ENCODE data around the gene GKN1. TPM values are rescaled to one million over a fixed set of nuclear protein-coding genes. Genes with fewer than 3 reads are reported as not detected.

The GKN1 gene
- total RNA-seq, 2 experiments from 2014 or later, result not detected

GRCh38 chr2:68943581-68944568, 30.6 kb upstream of the GKN1 start:
- TF ChIP-seq CTCF (IDR thresholded peaks at IDR 0.05), result peak; percentile 87
- DNase-seq (peak; percentile 63), ATAC-seq (peak; percentile 87)
- intact Hi-C loops (cut with micrococcal nuclease), result loop anchor here (10.0 kb wide), 1 partner anchor 361 kb away; no protein-coding TSS in a partner anchor
- Mint-ChIP-seq H3K4me3 (no peak overlapping the region), H3K9me3 (peaks cover 3% of the 10 kb centered on the region), H3K27ac (no peak overlapping the region), H3K36me3 (ENCODE audit: low read depth) (no peaks in the 10 kb centered on the region), H3K4me1 (ENCODE audit: low read depth) (no peaks in the 10 kb centered on the region), H3K27me3 (peaks cover 21% of the 10 kb centered on the region)
- POLR2A ChIA-PET, result no interaction called here
- CTCF ChIA-PET, result interaction anchor here (0.6 to 4.1 kb wide), 56 partner anchors 11 to 854 kb away, joined by 3 to 38 read pairs (median 4); partner anchors contain the start of gene GKN2

- Mint-ChIP-seq H3K36me3 (ENCODE audit: low read depth) (no peaks in the 10 kb centered on the region), H3K9me3 (no peaks in the 10 kb centered on the region), H3K4me3 (no peak overlapping the region), H3K27ac (no peak overlapping the region), H3K4me1 (ENCODE audit: low read depth) (no peaks in the 10 kb centered on the region), H3K27me3 (peaks cover 17% of the 10 kb centered on the region)
- ChIA-PET POLR2A (no interaction called here), CTCF (interaction anchor here (1.6 kb wide), 1 partner anchor 21 kb away, joined by 3 read pairs; no protein-coding TSS in a partner anchor)
- intact Hi-C loops (cut with micrococcal nuclease), result loop anchor here (10.0 kb wide), 1 partner anchor 359 kb away; no protein-coding TSS in a partner anchor
- TF ChIP-seq CTCF (IDR thresholded peaks at IDR 0.05), result no peak
- no peak for DNase-seq
- no peak for ATAC-seq
Measured at GRCh38 chr2:68946117-68946516, 28.3 kb upstream of the GKN1 start.

- no peak for DNase-seq
- no peaks in the 10 kb centered on the region for H3K36me3 Mint-ChIP-seq (ENCODE audit: low read depth)
- ChIA-PET CTCF (interaction anchor here (1.1 to 1.4 kb wide), 2 partner anchors 29 to 485 kb away, joined by 4 read pairs; no protein-coding TSS in a partner anchor), POLR2A (interaction anchor here (0.6 kb wide), 1 partner anchor 48 kb away, joined by 3 read pairs; no protein-coding TSS in a partner anchor)
- H3K27ac Mint-ChIP-seq, result no peak overlapping the region
- H3K9me3 Mint-ChIP-seq, result no peaks in the 10 kb centered on the region
- TF ChIP-seq CTCF (IDR thresholded peaks at IDR 0.05), result no peak
- ATAC-seq, result no peak
- no peak overlapping the region for H3K4me3 Mint-ChIP-seq
- intact Hi-C loops (cut with micrococcal nuclease), result loop anchor here (10.0 kb wide), 1 partner anchor 356 kb away; no protein-coding TSS in a partner anchor
- peaks cover 12% of the 10 kb centered on the region for H3K27me3 Mint-ChIP-seq
- H3K4me1 Mint-ChIP-seq (ENCODE audit: low read depth), result no peaks in the 10 kb centered on the region
Measured at GRCh38 chr2:68948710-68949109, 25.7 kb upstream of the GKN1 start.

GRCh38 chr2:68951899-68952298, 22.5 kb upstream of the GKN1 start:
- ChIA-PET POLR2A (no interaction called here), CTCF (interaction anchor here (5.5 kb wide), 1 partner anchor 8 kb away, joined by 30 read pairs; no protein-coding TSS in a partner anchor)
- H3K27ac Mint-ChIP-seq, result no peak overlapping the region
- TF ChIP-seq CTCF (IDR thresholded peaks at IDR 0.05), result no peak
- no peak for DNase-seq
- intact Hi-C loops (cut with micrococcal nuclease), result no loop called here
- ATAC-seq, result no peak
- H3K36me3 Mint-ChIP-seq (ENCODE audit: low read depth), result no peaks in the 10 kb centered on the region
- H3K4me1 Mint-ChIP-seq (ENCODE audit: low read depth), result no peaks in the 10 kb centered on the region
- peaks cover 8% of the 10 kb centered on the region for H3K27me3 Mint-ChIP-seq
- peaks cover 4% of the 10 kb centered on the region for H3K9me3 Mint-ChIP-seq
- H3K4me3 Mint-ChIP-seq, result no peak overlapping the region
